K562 (cell line): ENCODE data around the gene VPS26A. TPM values are rescaled to one million over a fixed set of nuclear protein-coding genes. Genes with fewer than 3 reads are reported as not detected.
A peak's percentile ranks its signal among the peaks of the same experiment; 100 is the strongest.

Experiments used
- ATF1 ChIP-seq, 2 experiments: fragments of 450-650 bp in 1 of 2; IDR thresholded peaks; 2 replicates each; pipeline ENCODE4 v1.6.1; 2016; ENCODE audit warnings: missing compliant biosample characterization in 1 of 2, missing genetic modification characterization in 1 of 2
- ATF7 ChIP-seq: fragments of 450-650 bp; IDR thresholded peaks from 2 replicates; pipeline ENCODE4 v1.7.1; 2014; ENCODE audit warnings: mild to moderate bottlenecking, moderate library complexity
- BRD9 ChIP-seq: fragments of 450-650 bp; IDR thresholded peaks from 2 replicates; pipeline ENCODE4 v1.6.1; 2018; ENCODE audit warnings: low read depth; ENCODE audit not compliant: partially characterized antibody
- EP400 ChIP-seq: fragments of 450-650 bp; IDR thresholded peaks from 2 replicates; pipeline ENCODE4 v1.6.1; 2017; ENCODE audit warnings: antibody characterized with exemption, mild to moderate bottlenecking, moderate library complexity
- HDAC6 ChIP-seq: IDR thresholded peaks from 2 replicates; pipeline ENCODE4 v1.6.1; 2012; ENCODE audit warnings: low read depth, mild to moderate bottlenecking, control low read depth, inconsistent platforms, low read length, moderate library complexity
- HIVEP1 ChIP-seq: fragments of 250-450 bp; sonication (Bioruptor Pico); IDR thresholded peaks from 2 replicates; pipeline ENCODE4 v1.4.0; 2020; ENCODE audit warnings: mild to moderate bottlenecking
- HNRNPH1 ChIP-seq: fragments of 200-400 bp; formaldehyde crosslinking; optimal IDR thresholded peaks from 2 replicates; pipeline ENCODE3; 2017; ENCODE audit warnings: low read depth, mild to moderate bottlenecking, low read length, moderate library complexity
- HNRNPK ChIP-seq: fragments of 200-400 bp; formaldehyde crosslinking; IDR thresholded peaks from one replicate; pipeline ENCODE4 v1.6.1; 2018; ENCODE audit warnings: mild to moderate bottlenecking, low read depth, low read length; ENCODE audit not compliant: poor library complexity, severe bottlenecking
- MTA2 ChIP-seq: fragments of 450-650 bp; IDR thresholded peaks from 2 replicates; pipeline ENCODE4 v1.6.1; 2016; ENCODE audit warnings: low read depth
- NCOA1 ChIP-seq: fragments of 450-650 bp; IDR thresholded peaks from 2 replicates; pipeline ENCODE4 v1.6.1; 2016; ENCODE audit warnings: low read depth
- NCOR1 ChIP-seq: fragments of 450-650 bp; IDR thresholded peaks from 2 replicates; pipeline ENCODE4 v1.6.1; 2016; ENCODE audit warnings: mild to moderate bottlenecking, moderate library complexity
- NEUROD1 ChIP-seq: fragments of 150-350 bp; IDR thresholded peaks from 2 replicates; pipeline ENCODE4 v1.6.1; 2014; ENCODE audit warnings: borderline replicate concordance, low read length, low read depth; ENCODE audit not compliant: partially characterized antibody
- NFE2 ChIP-seq: IDR thresholded peaks from 2 replicates; pipeline ENCODE4 v1.6.1; 2014; ENCODE audit warnings: antibody characterized with exemption, low read depth
- POLR2A ChIP-seq: fragments of 450-650 bp; conservative IDR thresholded peaks from 2 replicates; pipeline ENCODE4 v1.6.1; 2016
- POLR3G ChIP-seq: IDR thresholded peaks from 2 replicates; pipeline ENCODE4 v1.6.1; 2011; ENCODE audit not compliant: insufficient read length, insufficient replicate concordance; ENCODE audit errors: extremely low read depth
- RFX7 ChIP-seq: fragments of 250-450 bp; sonication (Bioruptor Pico); IDR thresholded peaks from 2 replicates; pipeline ENCODE4 v1.5.1; 2021; ENCODE audit warnings: mild to moderate bottlenecking
- SAFB2 ChIP-seq: fragments of 200-400 bp; formaldehyde crosslinking; IDR thresholded peaks from 2 replicates; pipeline ENCODE4 v1.6.1; 2018; ENCODE audit warnings: borderline replicate concordance, low read length, low read depth, moderate library complexity; ENCODE audit not compliant: severe bottlenecking
- SMAD1 ChIP-seq: fragments of 150-350 bp; IDR thresholded peaks from 2 replicates; pipeline ENCODE4 v1.6.1; 2014; ENCODE audit warnings: low read length, low read depth; ENCODE audit not compliant: partially characterized antibody
- U2AF1 ChIP-seq: fragments of 200-400 bp; formaldehyde crosslinking; optimal IDR thresholded peaks from 2 replicates; pipeline ENCODE3; 2017; ENCODE audit warnings: mild to moderate bottlenecking, low read depth, low read length, moderate library complexity
- ZFPM2 ChIP-seq: fragments of 250-450 bp; sonication (Bioruptor Pico); IDR thresholded peaks from 2 replicates; pipeline ENCODE4 v1.5.1; 2022; ENCODE audit warnings: mild to moderate bottlenecking
- ZFX ChIP-seq: sonication (generic); formaldehyde crosslinking; IDR thresholded peaks from 2 replicates; pipeline ENCODE4 v1.8.0; 2022; ENCODE audit warnings: mild to moderate bottlenecking, missing genetic modification reagents, moderate library complexity
- ZNF507 ChIP-seq: conservative IDR thresholded peaks from 2 replicates; pipeline ENCODE4 v1.6.1; 2017; ENCODE audit warnings: missing genetic modification characterization, missing compliant biosample characterization
- ZNF551 ChIP-seq: fragments of 250-450 bp; sonication (Bioruptor Pico); IDR thresholded peaks from 2 replicates; pipeline ENCODE4 v1.5.0; 2021; ENCODE audit warnings: mild to moderate bottlenecking, moderate library complexity
- ZNF561 ChIP-seq: fragments of 450-650 bp; formaldehyde crosslinking; conservative IDR thresholded peaks from 2 replicates; pipeline ENCODE4 v1.4.0; 2020; ENCODE audit warnings: mild to moderate bottlenecking, moderate library complexity
- polyA plus RNA-seq, 8 experiments: library from polyadenylated mRNA; depleted of rRNA in 4 of 8; stranded (reverse) in 5 of 8; unstranded in 3 of 8; fragments of >200 nt; fragmentation: Nextera tagmentation in 2 of 8; fragmentation: Illumina TruSeq in 1 of 8; extraction: Ambion mirVana in 2 of 8; extraction: Trizol in 1 of 8; gene quantifications; 2 replicates each; pipeline versions ENCODE4 v1.2.1 to v1.2.3, GENCODE V29; 2011 to 2014; ENCODE audit warnings: inconsistent platforms in 1 of 8, missing spikeins in 1 of 8
- total RNA-seq, 7 experiments: library from RNA; depleted of rRNA in 6 of 7; stranded (reverse); fragments of >200 nt in 6 of 7; fragmentation: Illumina TruSeq in 2 of 7; extraction: Trizol in 2 of 7; gene quantifications; 2 replicates each; pipeline versions ENCODE4 v1.2.1 to v1.2.3, GENCODE V29; 2011 to 2021; ENCODE audit warnings: low replicate concordance in 1 of 7
- TF ChIP-seq, protein P1 (sequence below): fragments of 200-800 bp; sonication (Bioruptor generic); IDR thresholded peaks from 2 replicates; pipeline ENCODE4 v1.6.1; 2017; ENCODE audit warnings: missing genetic modification characterization, missing compliant biosample characterization
- TF ChIP-seq, protein P2 (sequence below): fragments of 450-650 bp; formaldehyde crosslinking; IDR thresholded peaks from 2 replicates; pipeline ENCODE4 v1.4.0; 2020; ENCODE audit warnings: mild to moderate bottlenecking
- TF ChIP-seq, protein P3 (sequence below): fragments of 250-450 bp; sonication (Bioruptor Pico); IDR thresholded peaks from 2 replicates; pipeline ENCODE4 v1.8.0; 2022; ENCODE audit warnings: moderate library complexity, mild to moderate bottlenecking, inconsistent platforms

Gene VPS26A
- total and polyA plus RNA-seq, 9 of the 15 experiments (the other 6 are each of a cell fraction or from before 2014, with no cell fraction given), result 47.1 to 137 (median 69.3) TPM

DNA sequence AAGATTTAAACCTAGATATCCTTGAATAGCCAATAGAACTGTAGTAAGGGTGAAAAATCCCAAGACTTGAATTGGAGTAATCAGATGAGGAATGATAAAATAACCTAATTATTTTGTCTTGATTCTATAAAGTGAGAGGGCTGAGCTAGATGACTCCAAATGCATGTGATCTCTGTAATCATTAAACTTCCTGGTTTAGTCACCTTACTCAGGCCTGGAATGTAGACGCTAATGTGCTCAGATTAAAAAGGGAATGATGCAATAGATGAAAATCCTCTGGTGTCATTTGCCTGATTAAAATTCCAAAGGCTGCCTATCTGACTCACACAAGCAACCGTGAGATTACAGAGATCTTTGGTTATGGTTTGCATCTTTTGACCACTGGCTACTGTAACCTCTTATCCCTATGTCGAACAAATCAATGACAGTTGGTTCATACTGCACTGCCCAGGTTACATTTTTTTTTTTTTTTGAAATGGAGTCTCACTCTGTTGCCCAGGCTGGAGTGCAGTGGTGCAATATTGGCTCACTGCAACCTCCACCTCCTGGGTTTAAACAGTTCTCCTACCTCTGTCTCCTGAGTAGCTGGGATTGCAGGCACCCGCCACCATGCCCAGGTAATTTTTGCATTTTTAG is 93.3 kb downstream of the VPS26A start (continued):
- TF ChIP-seq HDAC6 (no peak), NCOR1 (no peak), HIVEP1 (no peak), ZNF561 (CRISPR knock-in tag) (no peak), SAFB2 (no peak), NEUROD1 (peak; percentile 73), POLR2A (no peak), ZFX (CRISPR knock-in tag) (no peak), U2AF1 (no peak), ZFPM2 (CRISPR knock-in tag) (no peak), ZNF551 (CRISPR knock-in tag) (no peak), SMAD1 (peak; percentile 51), NFE2 (no peak), MTA2 (peak; percentile 52), ZNF507 (tag) (no peak), HNRNPH1 (no peak), HNRNPK (no peak), EP400 (peak; percentile 82), POLR3G (no peak), RFX7 (CRISPR knock-in tag) (no peak), BRD9 (peak; percentile 69), ATF7 (peak; percentile 98), ATF1 (CRISPR knock-in tag; IDR thresholded peaks at IDR 0.05) (no peak), ATF1 (tag; IDR thresholded peaks at IDR 0.05) (peak; percentile 68), NCOA1 (peak; percentile 53; the same call in 1 of the 2 replicates)
- TF ChIP-seq, protein P1, sequence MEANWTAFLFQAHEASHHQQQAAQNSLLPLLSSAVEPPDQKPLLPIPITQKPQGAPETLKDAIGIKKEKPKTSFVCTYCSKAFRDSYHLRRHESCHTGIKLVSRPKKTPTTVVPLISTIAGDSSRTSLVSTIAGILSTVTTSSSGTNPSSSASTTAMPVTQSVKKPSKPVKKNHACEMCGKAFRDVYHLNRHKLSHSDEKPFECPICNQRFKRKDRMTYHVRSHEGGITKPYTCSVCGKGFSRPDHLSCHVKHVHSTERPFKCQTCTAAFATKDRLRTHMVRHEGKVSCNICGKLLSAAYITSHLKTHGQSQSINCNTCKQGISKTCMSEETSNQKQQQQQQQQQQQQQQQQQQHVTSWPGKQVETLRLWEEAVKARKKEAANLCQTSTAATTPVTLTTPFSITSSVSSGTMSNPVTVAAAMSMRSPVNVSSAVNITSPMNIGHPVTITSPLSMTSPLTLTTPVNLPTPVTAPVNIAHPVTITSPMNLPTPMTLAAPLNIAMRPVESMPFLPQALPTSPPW (CRISPR knock-in tag), result no peak
- TF ChIP-seq, protein P2, sequence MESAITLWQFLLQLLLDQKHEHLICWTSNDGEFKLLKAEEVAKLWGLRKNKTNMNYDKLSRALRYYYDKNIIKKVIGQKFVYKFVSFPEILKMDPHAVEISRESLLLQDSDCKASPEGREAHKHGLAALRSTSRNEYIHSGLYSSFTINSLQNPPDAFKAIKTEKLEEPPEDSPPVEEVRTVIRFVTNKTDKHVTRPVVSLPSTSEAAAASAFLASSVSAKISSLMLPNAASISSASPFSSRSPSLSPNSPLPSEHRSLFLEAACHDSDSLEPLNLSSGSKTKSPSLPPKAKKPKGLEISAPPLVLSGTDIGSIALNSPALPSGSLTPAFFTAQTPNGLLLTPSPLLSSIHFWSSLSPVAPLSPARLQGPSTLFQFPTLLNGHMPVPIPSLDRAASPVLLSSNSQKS, result no peak
- TF ChIP-seq, protein P3, sequence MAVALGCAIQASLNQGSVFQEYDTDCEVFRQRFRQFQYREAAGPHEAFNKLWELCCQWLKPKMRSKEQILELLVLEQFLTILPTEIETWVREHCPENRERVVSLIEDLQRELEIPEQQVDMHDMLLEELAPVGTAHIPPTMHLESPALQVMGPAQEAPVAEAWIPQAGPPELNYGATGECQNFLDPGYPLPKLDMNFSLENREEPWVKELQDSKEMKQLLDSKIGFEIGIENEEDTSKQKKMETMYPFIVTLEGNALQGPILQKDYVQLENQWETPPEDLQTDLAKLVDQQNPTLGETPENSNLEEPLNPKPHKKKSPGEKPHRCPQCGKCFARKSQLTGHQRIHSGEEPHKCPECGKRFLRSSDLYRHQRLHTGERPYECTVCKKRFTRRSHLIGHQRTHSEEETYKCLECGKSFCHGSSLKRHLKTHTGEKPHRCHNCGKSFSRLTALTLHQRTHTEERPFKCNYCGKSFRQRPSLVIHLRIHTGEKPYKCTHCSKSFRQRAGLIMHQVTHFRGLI, result no peak
